ENCODE data around the gene CLIP4. TPM values are rescaled to one million over a fixed set of nuclear protein-coding genes. Genes with fewer than 3 reads are reported as not detected.
A peak's percentile ranks its signal among the peaks of the same experiment; 100 is the strongest.

The CLIP4 gene
- total RNA-seq, 1 experiment from 2014 or later = 18.2 TPM

DNA sequence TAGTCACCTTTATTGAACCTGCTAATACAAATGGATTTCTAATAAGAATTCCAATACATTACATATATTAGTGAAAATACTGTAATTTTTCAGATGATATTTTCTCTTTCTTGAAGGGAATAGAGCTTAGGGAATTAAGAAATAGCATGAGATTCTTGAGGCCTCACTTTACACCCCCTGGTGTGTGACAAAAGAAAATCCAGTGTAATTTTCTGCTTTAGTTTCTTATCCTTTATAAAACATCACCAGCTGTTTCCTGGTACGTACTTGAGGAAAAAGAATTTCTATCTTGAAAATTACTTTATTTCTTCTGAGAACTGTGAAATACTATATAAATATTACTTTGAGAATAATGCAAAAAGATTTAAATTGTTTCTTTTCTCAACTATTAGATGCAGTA is 71.6 kb downstream of the CLIP4 start:
- H3K27ac ChIP-seq (ENCODE audit: low read depth, low read length, poor library complexity, severe bottlenecking) = peak overlapping the region; percentile 86
- intact Hi-C loops (cut with micrococcal nuclease; ENCODE audit: unreplicated experiment) = no loop called here
- DNase-seq (ENCODE audit: low spot score) = peak; percentile 88
- no peaks in the 10 kb centered on the region for H3K9me3 ChIP-seq (ENCODE audit: low read depth, low read length, poor library complexity, severe bottlenecking)
- no peaks in the 10 kb centered on the region for H3K27me3 ChIP-seq (replicated peaks; ENCODE audit: insufficient read depth, low read depth, low read length, poor library complexity)
- no peak overlapping the region for H3K4me3 ChIP-seq (ENCODE audit: low read depth, low read length, poor library complexity, severe bottlenecking)
- ChIA-PET CTCF (no interaction called here), POLR2A (ENCODE audit: low non-redundant PET) (no interaction called here)
- TF ChIP-seq CTCF (conservative IDR thresholded peaks at IDR 0.05; ENCODE audit: low read depth, low read length) (no peak), EZH2 (IDR thresholded peaks at IDR 0.05; ENCODE audit: borderline replicate concordance, low read depth, low read length, poor library complexity, severe bottlenecking) (no peak)
- H3K36me3 ChIP-seq (ENCODE audit: insufficient read depth, low read length, poor library complexity, severe bottlenecking) = no peaks in the 10 kb centered on the region
- H3K4me1 ChIP-seq (ENCODE audit: insufficient read depth, low read length, poor library complexity, severe bottlenecking) = peaks cover 29% of the 10 kb centered on the region
- BruUV-seq (replicated peaks) = no TSS peak

GRCh38 chr2:29187926-29188325 is 72.7 kb downstream of the CLIP4 start:
- Histone ChIP-seq H3K9me3 (ENCODE audit: low read depth, low read length, poor library complexity, severe bottlenecking) (no peaks in the 10 kb centered on the region), H3K36me3 (ENCODE audit: insufficient read depth, low read length, poor library complexity, severe bottlenecking) (no peaks in the 10 kb centered on the region), H3K4me1 (ENCODE audit: insufficient read depth, low read length, poor library complexity, severe bottlenecking) (peaks cover 29% of the 10 kb centered on the region), H3K4me3 (ENCODE audit: low read depth, low read length, poor library complexity, severe bottlenecking) (no peak overlapping the region), H3K27me3 (replicated peaks; ENCODE audit: insufficient read depth, low read depth, low read length, poor library complexity) (no peaks in the 10 kb centered on the region), H3K27ac (ENCODE audit: low read depth, low read length, poor library complexity, severe bottlenecking) (peak overlapping the region; percentile 86)
- intact Hi-C loops (cut with micrococcal nuclease; ENCODE audit: unreplicated experiment) = no loop called here
- no TSS peak for BruUV-seq (replicated peaks)
- ChIA-PET CTCF (no interaction called here), POLR2A (ENCODE audit: low non-redundant PET) (no interaction called here)
- no peak for TF ChIP-seq CTCF (conservative IDR thresholded peaks at IDR 0.05; ENCODE audit: low read depth, low read length)
- no peak for TF ChIP-seq EZH2 (IDR thresholded peaks at IDR 0.05; ENCODE audit: borderline replicate concordance, low read depth, low read length, poor library complexity, severe bottlenecking)
- DNase-seq (ENCODE audit: low spot score) = peak; percentile 53

GRCh38 chr2:29189052-29189451 is 73.8 kb downstream of the CLIP4 start:
- Histone ChIP-seq H3K27me3 (replicated peaks; ENCODE audit: insufficient read depth, low read depth, low read length, poor library complexity) (no peaks in the 10 kb centered on the region), H3K4me3 (ENCODE audit: low read depth, low read length, poor library complexity, severe bottlenecking) (no peak overlapping the region), H3K9me3 (ENCODE audit: low read depth, low read length, poor library complexity, severe bottlenecking) (no peaks in the 10 kb centered on the region), H3K27ac (ENCODE audit: low read depth, low read length, poor library complexity, severe bottlenecking) (no peak overlapping the region), H3K36me3 (ENCODE audit: insufficient read depth, low read length, poor library complexity, severe bottlenecking) (no peaks in the 10 kb centered on the region), H3K4me1 (ENCODE audit: insufficient read depth, low read length, poor library complexity, severe bottlenecking) (peaks cover 29% of the 10 kb centered on the region)
- no TSS peak for BruUV-seq (replicated peaks)
- intact Hi-C loops (cut with micrococcal nuclease; ENCODE audit: unreplicated experiment) = no loop called here
- CTCF ChIA-PET = no interaction called here
- DNase-seq (ENCODE audit: low spot score) = no peak
- POLR2A ChIA-PET (ENCODE audit: low non-redundant PET) = no interaction called here
- TF ChIP-seq EZH2 (IDR thresholded peaks at IDR 0.05; ENCODE audit: borderline replicate concordance, low read depth, low read length, poor library complexity, severe bottlenecking) (no peak), CTCF (conservative IDR thresholded peaks at IDR 0.05; ENCODE audit: low read depth, low read length) (no peak)
